Neural crest cell (in vitro differentiated cells): ENCODE results near the gene PDCD1LG2. TPM values are rescaled to one million over a fixed set of nuclear protein-coding genes. Genes with fewer than 3 reads are reported as not detected.

Experiments used
- DNase-seq: peaks from one replicate; pipeline ENCODE4 v3.0.0; 2021; ENCODE audit warnings: low read depth, mixed read lengths, low spot score
- H3K27ac Mint-ChIP-seq: one replicate; pipeline ENCODE4 v1.8.0; 2021; ENCODE audit warnings: mild to moderate bottlenecking, mixed read lengths; ENCODE audit not compliant: unreplicated experiment
- H3K27me3 Mint-ChIP-seq: 2 replicates; pipeline ENCODE4 v1.8.0; 2021; ENCODE audit warnings: low read depth, mild to moderate bottlenecking, mixed read lengths
- H3K36me3 Mint-ChIP-seq: 2 replicates; pipeline ENCODE4 v1.8.0; 2021; ENCODE audit warnings: low read depth, mild to moderate bottlenecking, mixed read lengths
- H3K4me1 Mint-ChIP-seq: 2 replicates; pipeline ENCODE4 v1.8.0; 2021; ENCODE audit warnings: mixed read lengths
- H3K4me3 Mint-ChIP-seq: one replicate; pipeline ENCODE4 v1.8.0; 2021; ENCODE audit warnings: mild to moderate bottlenecking, mixed read lengths
- H3K9me3 Mint-ChIP-seq: 2 replicates; pipeline ENCODE4 v1.8.0; 2021; ENCODE audit warnings: mixed read lengths
- CTCF ChIP-seq: fragments of 200-600 bp; sonication (generic); conservative IDR thresholded peaks from 2 replicates; pipeline ENCODE4 v1.5.0; 2021; ENCODE audit warnings: antibody characterized with exemption, mild to moderate bottlenecking
- total RNA-seq: library from RNA; stranded (reverse); gene quantifications from 2 replicates; pipeline ENCODE4 v1.2.1, GENCODE V29; 2021

PDCD1LG2 gene
- total RNA-seq, 1 donor from 2014 or later, result not detected

GRCh38 chr9:5543875-5544702 lies 33.8 kb downstream of the PDCD1LG2 start:
- Mint-ChIP-seq H3K27me3 (no peaks in the 10 kb centered on the region), H3K4me1 (no peaks in the 10 kb centered on the region), H3K9me3 (peaks cover 10% of the 10 kb centered on the region), H3K36me3 (no peaks in the 10 kb centered on the region), H3K4me3 (no peak overlapping the region), H3K27ac (no peak overlapping the region)
- no peak for TF ChIP-seq CTCF
- no peak for DNase-seq

GRCh38 chr9:5549658-5550650 lies 39.6 kb downstream of the PDCD1LG2 start:
- no peak overlapping the region for H3K4me3 Mint-ChIP-seq
- peaks cover 9% of the 10 kb centered on the region for H3K4me1 Mint-ChIP-seq
- peaks cover 7% of the 10 kb centered on the region for H3K9me3 Mint-ChIP-seq
- H3K27ac Mint-ChIP-seq, result no peak overlapping the region
- no peak for TF ChIP-seq CTCF
- no peaks in the 10 kb centered on the region for H3K36me3 Mint-ChIP-seq
- no peak for DNase-seq
- H3K27me3 Mint-ChIP-seq, result no peaks in the 10 kb centered on the region

- DNase-seq, result no peak
- H3K9me3 Mint-ChIP-seq, result peaks cover 7% of the 10 kb centered on the region
- no peaks in the 10 kb centered on the region for H3K27me3 Mint-ChIP-seq
- TF ChIP-seq CTCF, result no peak
- H3K36me3 Mint-ChIP-seq, result no peaks in the 10 kb centered on the region
- no peak overlapping the region for H3K4me3 Mint-ChIP-seq
- no peak overlapping the region for H3K27ac Mint-ChIP-seq
- peaks cover 9% of the 10 kb centered on the region for H3K4me1 Mint-ChIP-seq
Observed at GRCh38 chr9:5551368-5552150, 41.2 kb downstream of the PDCD1LG2 start.

GRCh38 chr9:5552301-5552700 lies 42.0 kb downstream of the PDCD1LG2 start:
- Mint-ChIP-seq H3K4me3 (no peak overlapping the region), H3K9me3 (peaks cover 7% of the 10 kb centered on the region), H3K36me3 (no peaks in the 10 kb centered on the region), H3K27me3 (no peaks in the 10 kb centered on the region), H3K27ac (no peak overlapping the region), H3K4me1 (peaks cover 14% of the 10 kb centered on the region)
- no peak for DNase-seq
- no peak for TF ChIP-seq CTCF

GRCh38 chr9:5553211-5553610 lies 42.9 kb downstream of the PDCD1LG2 start:
- H3K9me3 Mint-ChIP-seq, result peaks cover 7% of the 10 kb centered on the region

More at GRCh38 chr9:5553211-5553610, 42.9 kb downstream of the PDCD1LG2 start:
- DNase-seq, result no peak
- TF ChIP-seq CTCF, result no peak
- Mint-ChIP-seq H3K27me3 (no peaks in the 10 kb centered on the region), H3K36me3 (no peaks in the 10 kb centered on the region), H3K27ac (no peak overlapping the region), H3K4me3 (no peak overlapping the region), H3K4me1 (peaks cover 23% of the 10 kb centered on the region)
